Sigmoid colon (tissue), 7 donors: Measurements from ENCODE around the gene EBI3. TPM values are rescaled to one million over a fixed set of nuclear protein-coding genes. Genes with fewer than 3 reads are reported as not detected.
"Not testable (repeated sequence)": the region's sequence is repeated elsewhere in the genome, so short reads cannot be mapped to it uniquely, and the experiment has no call there.

Source experiments
- DNase-seq: peaks from one replicate; pipeline ENCODE4 v3.0.0-alpha.2; 2019
- H3K27ac ChIP-seq, 4 donors: fragments of 200-600 bp; sonication (generic); one replicate each; pipeline ENCODE4 v1.5.1; 2016 to 2019; ENCODE audit warnings: mild to moderate bottlenecking in 1 of 4
- H3K27me3 ChIP-seq, 3 donors: fragments of 200-600 bp; sonication (generic); one replicate each; pipeline ENCODE4 v1.5.1; 2019; ENCODE audit warnings: mild to moderate bottlenecking in 1 of 3
- H3K36me3 ChIP-seq, 4 donors: fragments of 200-600 bp; sonication (generic); one replicate each; pipeline ENCODE4 v1.5.1; 2016 to 2019
- H3K4me1 ChIP-seq, 4 donors: fragments of 200-600 bp; sonication (generic); one replicate each; pipeline ENCODE4 v1.5.1; 2017 to 2019
- H3K4me3 ChIP-seq, 4 donors: fragments of 200-600 bp; sonication (generic); one replicate each; pipeline ENCODE4 v1.5.1; 2017 to 2019; ENCODE audit warnings: mild to moderate bottlenecking in 2 of 4, moderate library complexity in 1 of 4
- H3K9me3 ChIP-seq, 4 donors: fragments of 200-600 bp in 3 of 4; sonication (generic) in 3 of 4; one replicate each; pipeline versions ENCODE4 v1.5.1 to v1.6.1; 2013 to 2019
- EP300 ChIP-seq, 4 donors: sonication (generic); formaldehyde crosslinking; IDR thresholded peaks; one replicate each; pipeline ENCODE4 v1.6.1; 2017; ENCODE audit warnings: antibody characterized with exemption in 4 of 4
- POLR2A ChIP-seq, 2 donors: fragments of 450-650 bp; IDR thresholded peaks; one replicate each; pipeline ENCODE4 v1.6.1; 2016; ENCODE audit warnings: antibody characterized with exemption in 2 of 2, mild to moderate bottlenecking in 2 of 2, moderate library complexity in 2 of 2
- POLR2AphosphoS5 ChIP-seq, 4 donors: sonication (generic); formaldehyde crosslinking; IDR thresholded peaks; one replicate each; pipeline ENCODE4 v1.6.1; 2017; ENCODE audit warnings: antibody characterized with exemption in 4 of 4
- WGBS, 2 donors: extraction: QIAGEN DNeasy Blood & Tissue Kit; methylation state at CpG; one replicate each; pipeline ENCODE4 v1.1.7; 2013; 5-methylcytosine and 5-hydroxymethylcytosine counted together
- intact Hi-C: fragments of 100-400 bp; cut with DNase I; formaldehyde crosslinking; loops from one replicate; pipeline ENCODE4 v1.15.1; 2023
- polyA plus RNA-seq, 3 donors: library from polyadenylated mRNA; stranded (reverse); fragments of 200-250 nt; gene quantifications; one replicate each; pipeline ENCODE4 v1.2.3, GENCODE V29; 2013
- total RNA-seq, 4 donors: library from RNA; depleted of rRNA; stranded (reverse); fragments of >200 nt; gene quantifications; one replicate each; pipeline ENCODE4 v1.1.0, GENCODE V29; 2016
- TF ChIP-seq, protein P1 (sequence below), 4 experiments: fragments of 450-650 bp in 3 of 4; fragments of 200-600 bp in 1 of 4; IDR thresholded peaks; one replicate each; pipeline ENCODE4 v1.5.1; 2016 to 2019; ENCODE audit warnings: antibody characterized with exemption in 4 of 4, mild to moderate bottlenecking in 3 of 4, moderate library complexity in 2 of 4
- donor health status: healthy with polysubstance abuse.
- donor health status: Bipolar disorder and iron deficiency.
- donor health status: healthy.

EBI3 gene
- total and polyA plus RNA-seq, 7 donors = 1.7 to 17.6 (median 3.6) TPM

DNA sequence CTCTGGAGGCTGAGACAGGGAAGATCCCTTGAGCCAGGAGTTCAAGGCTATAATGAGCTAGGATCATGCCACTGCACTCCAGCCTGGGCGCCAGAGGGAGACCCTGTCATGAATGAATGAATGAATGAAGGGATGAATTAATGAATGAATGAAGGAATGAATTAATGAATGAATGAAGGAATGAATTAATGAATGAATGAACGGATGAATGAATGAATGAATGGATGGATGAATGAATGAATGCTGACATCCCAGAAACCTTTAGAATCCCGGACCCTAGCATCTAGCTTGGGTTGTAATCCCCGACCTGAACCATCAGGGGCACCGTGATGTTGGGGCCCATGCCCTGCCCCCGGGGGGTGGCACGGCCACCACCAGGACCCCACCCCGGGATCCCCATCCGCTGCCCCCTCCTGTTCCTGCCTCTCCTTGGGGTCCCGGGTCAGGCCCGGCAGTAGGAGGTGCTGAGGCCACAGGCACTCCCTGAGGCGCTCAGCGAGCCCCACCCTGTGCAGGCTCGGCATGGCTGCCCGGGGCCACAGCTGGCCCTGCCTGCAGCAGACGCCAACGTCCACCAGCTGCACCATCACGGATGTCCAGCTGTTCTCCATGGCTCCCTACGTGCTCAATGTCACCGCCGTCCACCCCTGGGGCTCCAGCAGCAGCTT is 3.4 kb downstream of the EBI3 start:
- no peak for DNase-seq
- H3K9me3 ChIP-seq = no peaks in the 10 kb centered on the region
- TF ChIP-seq POLR2AphosphoS5 (IDR thresholded peaks at IDR 0.05) = no peak
- no peak for TF ChIP-seq POLR2A (IDR thresholded peaks at IDR 0.05)
- TF ChIP-seq, protein P1, sequence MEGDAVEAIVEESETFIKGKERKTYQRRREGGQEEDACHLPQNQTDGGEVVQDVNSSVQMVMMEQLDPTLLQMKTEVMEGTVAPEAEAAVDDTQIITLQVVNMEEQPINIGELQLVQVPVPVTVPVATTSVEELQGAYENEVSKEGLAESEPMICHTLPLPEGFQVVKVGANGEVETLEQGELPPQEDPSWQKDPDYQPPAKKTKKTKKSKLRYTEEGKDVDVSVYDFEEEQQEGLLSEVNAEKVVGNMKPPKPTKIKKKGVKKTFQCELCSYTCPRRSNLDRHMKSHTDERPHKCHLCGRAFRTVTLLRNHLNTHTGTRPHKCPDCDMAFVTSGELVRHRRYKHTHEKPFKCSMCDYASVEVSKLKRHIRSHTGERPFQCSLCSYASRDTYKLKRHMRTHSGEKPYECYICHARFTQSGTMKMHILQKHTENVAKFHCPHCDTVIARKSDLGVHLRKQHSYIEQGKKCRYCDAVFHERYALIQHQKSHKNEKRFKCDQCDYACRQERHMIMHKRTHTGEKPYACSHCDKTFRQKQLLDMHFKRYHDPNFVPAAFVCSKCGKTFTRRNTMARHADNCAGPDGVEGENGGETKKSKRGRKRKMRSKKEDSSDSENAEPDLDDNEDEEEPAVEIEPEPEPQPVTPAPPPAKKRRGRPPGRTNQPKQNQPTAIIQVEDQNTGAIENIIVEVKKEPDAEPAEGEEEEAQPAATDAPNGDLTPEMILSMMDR (IDR thresholded peaks at IDR 0.05) = no peak
- TF ChIP-seq EP300 (IDR thresholded peaks at IDR 0.05) = no peak
- H3K27ac ChIP-seq = no peak overlapping the region
- no peaks in the 10 kb centered on the region for H3K36me3 ChIP-seq
- 25 to 51% methylated on average over 21 of the region's 21 CpGs for WGBS, 2 donors
- no peaks in the 10 kb centered on the region for H3K4me1 ChIP-seq
- H3K4me3 ChIP-seq = no peak overlapping the region
- H3K27me3 ChIP-seq = peaks cover 12 to 60% (median 22%) of the 10 kb centered on the region in 3 donors
- intact Hi-C loops = no loop called here

DNA sequence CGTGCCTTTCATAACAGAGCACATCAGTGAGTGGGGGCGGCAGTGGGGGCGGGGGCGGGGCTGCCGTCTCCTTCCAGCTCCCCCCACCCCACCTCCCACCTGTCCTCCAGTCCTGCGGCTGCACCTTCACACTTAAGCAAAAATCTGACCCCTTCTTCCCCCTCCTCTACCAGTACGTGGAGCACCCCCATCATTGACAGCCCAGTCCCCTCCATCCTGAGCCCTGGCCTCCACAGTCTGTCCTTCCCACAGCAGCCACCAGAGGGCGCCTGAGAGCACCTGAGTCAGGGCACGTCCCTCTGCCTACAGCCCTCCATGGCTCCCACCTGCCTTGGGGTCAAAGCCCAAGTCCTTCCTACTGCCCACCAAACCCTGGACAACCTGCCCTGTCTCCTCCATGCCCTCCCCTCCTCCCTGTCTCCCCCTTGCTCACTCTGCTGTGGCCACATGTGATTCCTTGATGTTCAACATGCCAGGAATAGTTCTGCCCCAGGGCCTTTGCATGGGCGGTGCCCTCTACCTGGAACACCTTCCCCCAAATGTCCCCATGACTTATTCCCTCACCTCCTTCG is 4.0 kb downstream of the EBI3 start:
- Histone ChIP-seq H3K27ac (no peak overlapping the region), H3K27me3 (peaks cover 12 to 57% (median 22%) of the 10 kb centered on the region in 3 donors), H3K9me3 (no peaks in the 10 kb centered on the region), H3K4me1 (no peaks in the 10 kb centered on the region), H3K36me3 (no peaks in the 10 kb centered on the region), H3K4me3 (no peak overlapping the region)
- 21 to 45% methylated on average over 11 of the region's 11 CpGs for WGBS, 2 donors
- intact Hi-C loops = no loop called here
- TF ChIP-seq, protein P1 (IDR thresholded peaks at IDR 0.05) = peak in 1 of 4 experiments; percentile 35
- no peak for TF ChIP-seq POLR2A (IDR thresholded peaks at IDR 0.05)
- no peak for DNase-seq

DNA sequence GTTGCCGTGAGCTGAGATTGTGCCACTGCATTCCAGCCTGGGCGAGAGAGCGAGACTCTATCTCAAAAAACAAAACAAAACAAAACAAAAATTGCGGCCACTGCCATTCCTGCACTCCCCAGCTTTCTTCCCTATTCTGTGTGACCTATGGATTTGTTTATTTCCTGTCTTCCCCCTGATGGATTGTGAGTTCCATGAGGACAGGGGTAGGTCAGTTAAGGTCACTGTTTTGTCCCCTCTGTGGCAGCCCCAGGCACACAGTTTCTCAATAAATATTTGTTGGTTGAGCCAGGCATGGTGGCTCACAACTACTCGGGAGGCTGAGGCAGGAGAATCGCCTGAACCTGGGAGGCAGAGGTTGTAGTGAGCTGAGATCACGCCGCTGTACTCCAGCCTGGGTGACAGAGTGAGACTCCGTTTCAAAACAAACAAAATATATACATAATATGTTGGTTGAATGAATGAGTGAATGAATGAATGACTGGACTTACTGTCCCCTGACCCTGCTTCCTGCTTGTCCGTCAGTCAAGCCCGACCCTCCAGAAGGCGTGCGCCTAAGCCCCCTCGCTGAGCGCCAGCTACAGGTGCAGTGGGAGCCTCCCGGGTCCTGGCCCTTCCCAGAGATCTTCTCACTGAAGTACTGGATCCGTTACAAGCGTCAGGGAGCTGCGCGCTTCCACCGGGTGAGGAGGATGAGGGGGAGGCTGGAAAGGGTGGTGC is 5.0 kb downstream of the EBI3 start:
- intact Hi-C loops = no loop called here
- no peak for DNase-seq
- Histone ChIP-seq H3K4me1 (no peaks in the 10 kb centered on the region), H3K27me3 (peaks cover 9 to 48% (median 17%) of the 10 kb centered on the region in 3 donors), H3K9me3 (no peaks in the 10 kb centered on the region), H3K36me3 (no peaks in the 10 kb centered on the region), H3K4me3 (no peak overlapping the region), H3K27ac (no peak overlapping the region)
- 50 to 63% methylated on average over 21 of the region's 21 CpGs for WGBS, 2 donors
- no peak for TF ChIP-seq EP300 (IDR thresholded peaks at IDR 0.05)
- TF ChIP-seq, protein P1 (IDR thresholded peaks at IDR 0.05) = no peak
- no peak for TF ChIP-seq POLR2AphosphoS5 (IDR thresholded peaks at IDR 0.05)
- no peak for TF ChIP-seq POLR2A (IDR thresholded peaks at IDR 0.05)

DNA sequence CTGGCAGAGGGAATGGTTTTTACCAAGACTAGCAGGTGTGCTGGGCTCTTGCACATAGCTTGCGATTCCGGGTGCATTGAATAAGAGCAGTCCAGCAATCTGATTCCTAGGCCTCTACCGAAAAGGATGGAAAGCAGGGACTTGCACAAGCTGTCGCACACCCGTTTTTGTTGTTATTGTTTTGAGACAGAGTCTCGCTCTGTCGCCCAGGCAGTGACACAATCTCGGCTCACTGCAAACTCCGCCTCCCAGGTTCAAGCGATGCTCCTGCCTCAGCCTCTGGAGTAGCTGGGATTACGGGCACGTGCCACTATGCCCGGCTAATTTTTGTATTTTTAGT is 5.5 kb downstream of the EBI3 start:
- WGBS, 2 donors = 71 to 81% methylated on average over 13 of the region's 13 CpGs

DNA sequence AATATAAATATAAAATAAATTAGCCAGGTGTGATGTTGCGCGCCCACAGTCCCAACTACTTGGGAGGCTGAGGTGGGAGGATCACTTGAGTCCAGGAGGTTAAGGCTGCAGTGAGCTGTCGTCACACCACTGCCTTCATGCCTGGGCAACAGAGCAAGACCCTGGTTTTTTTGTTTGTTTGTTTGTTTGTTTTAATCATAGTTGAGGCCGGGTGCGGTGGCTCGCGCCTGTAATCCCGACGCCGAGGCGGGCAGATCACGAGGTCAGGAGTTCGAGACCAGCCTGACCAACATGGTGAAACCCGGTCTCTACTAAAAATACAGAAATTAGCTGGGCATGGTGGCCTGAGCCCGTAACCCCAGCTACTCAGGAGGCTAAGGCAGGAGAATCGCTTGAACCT is 8.2 kb downstream of the EBI3 start:
- not testable (repeated sequence) for H3K27ac ChIP-seq
- WGBS, 2 donors = 91 to 95% methylated on average over 16 of the region's 16 CpGs

More for the DNA sequence above, 5.5 kb downstream of the EBI3 start:
- no peaks in the 10 kb centered on the region for H3K4me1 ChIP-seq
- H3K4me3 ChIP-seq = no peak overlapping the region
- no peaks in the 10 kb centered on the region for H3K9me3 ChIP-seq
- H3K27ac ChIP-seq = no peak overlapping the region
- no peak for DNase-seq
- no peaks in the 10 kb centered on the region for H3K36me3 ChIP-seq
- intact Hi-C loops = no loop called here
- peaks cover 6 to 42% (median 13%) of the 10 kb centered on the region in 3 donors for H3K27me3 ChIP-seq
- TF ChIP-seq EP300 (IDR thresholded peaks at IDR 0.05) (no peak), POLR2A (IDR thresholded peaks at IDR 0.05) (no peak), POLR2AphosphoS5 (IDR thresholded peaks at IDR 0.05) (no peak)
- TF ChIP-seq, protein P1 (IDR thresholded peaks at IDR 0.05) = no peak

More for the DNA sequence above, 8.2 kb downstream of the EBI3 start:
- H3K4me1 ChIP-seq, DNase-seq, H3K36me3 ChIP-seq, H3K9me3 ChIP-seq, H3K4me3 ChIP-seq, intact Hi-C loops: not testable (repeated sequence)
- peaks cover 6 to 22% (median 7%) of the 10 kb centered on the region in 3 donors for H3K27me3 ChIP-seq
